CD4-positive, alpha-beta memory T cell (primary cell): ENCODE measurements around the gene TUT1. TPM values are rescaled to one million over a fixed set of nuclear protein-coding genes. Genes with fewer than 3 reads are reported as not detected.
"Not testable (repeated sequence)": the region's sequence is repeated elsewhere in the genome, so short reads cannot be mapped to it uniquely, and the experiment has no call there.

Experiments
- CTCF ChIA-PET: fragments of 350-600 bp; sonication (Branson Sonifier 250); formaldehyde crosslinking; loops from one replicate; lab custom pipeline; 2021; ENCODE audit warnings: inconsistent platforms; ENCODE audit not compliant: partially characterized antibody; lab: Charles Lee
- POLR2A ChIA-PET: fragments of 350-600 bp; sonication (Branson Sonifier 250); formaldehyde crosslinking; loops from one replicate; lab custom pipeline; 2021; ENCODE audit not compliant: partially characterized antibody; lab: Charles Lee
- DNase-seq, 5 donors: peaks; one replicate each; pipeline versions ENCODE4 v3.0.0 to v3.0.0-alpha.2; 2020 to 2022; ENCODE audit warnings: mixed read lengths in 1 of 5
- H3K27ac ChIP-seq: one replicate; pipeline ENCODE4 v1.7.0; 2013; ENCODE audit warnings: low read depth, low read length
- H3K27me3 ChIP-seq: 2 replicates; pipeline ENCODE4 v1.7.0; 2013; ENCODE audit warnings: mild to moderate bottlenecking, low read length, moderate library complexity; ENCODE audit not compliant: insufficient read depth
- H3K36me3 ChIP-seq: 2 replicates; pipeline ENCODE4 v1.7.0; 2013; ENCODE audit warnings: mild to moderate bottlenecking, low read length, moderate library complexity; ENCODE audit not compliant: insufficient read depth
- H3K4me1 ChIP-seq: 2 replicates; pipeline ENCODE4 v1.7.0; 2013; ENCODE audit warnings: mild to moderate bottlenecking, low read length, moderate library complexity; ENCODE audit not compliant: insufficient read depth
- H3K4me3 ChIP-seq, 2 donors: one replicate each; pipeline ENCODE4 v1.7.0; 2013; ENCODE audit warnings: low read length in 2 of 2, mild to moderate bottlenecking in 1 of 2
- H3K9me3 ChIP-seq, 2 donors: one replicate each; pipeline ENCODE4 v1.7.0; 2013; ENCODE audit warnings: low read length in 2 of 2, control low read depth in 1 of 2; ENCODE audit not compliant: control insufficient read depth in 1 of 2
- H3K27ac Mint-ChIP-seq, 7 donors: one replicate each; pipeline ENCODE4 v1.8.0; 2020 to 2021; ENCODE audit warnings: mixed read lengths in 7 of 7, mild to moderate bottlenecking in 6 of 7, inconsistent platforms in 3 of 7, moderate library complexity in 3 of 7
- H3K27me3 Mint-ChIP-seq, 2 donors: one replicate each; pipeline ENCODE4 v1.8.0; 2020 to 2021; ENCODE audit warnings: mixed read lengths in 2 of 2
- H3K36me3 Mint-ChIP-seq, 2 donors: one replicate each; pipeline ENCODE4 v1.8.0; 2020 to 2021; ENCODE audit warnings: mixed read lengths in 2 of 2, inconsistent platforms in 1 of 2, mild to moderate bottlenecking in 1 of 2
- H3K4me1 Mint-ChIP-seq, 4 donors: one replicate each; pipeline ENCODE4 v1.8.0; 2020 to 2021; ENCODE audit warnings: mixed read lengths in 4 of 4, mild to moderate bottlenecking in 1 of 4
- H3K4me3 Mint-ChIP-seq, 8 donors: one replicate each; pipeline ENCODE4 v1.8.0; 2020 to 2021; ENCODE audit warnings: mixed read lengths in 8 of 8, mild to moderate bottlenecking in 7 of 8, moderate library complexity in 6 of 8, inconsistent platforms in 3 of 8
- H3K9me3 Mint-ChIP-seq, 8 donors: one replicate each; pipeline ENCODE4 v1.8.0; 2020 to 2021; ENCODE audit warnings: mixed read lengths in 8 of 8, mild to moderate bottlenecking in 5 of 8, inconsistent platforms in 3 of 8, moderate library complexity in 1 of 8
- intact Hi-C: fragments of 100-400 bp; cut with micrococcal nuclease; formaldehyde crosslinking; loops from one replicate; pipeline ENCODE4 v1.15.1; 2023
- polyA plus RNA-seq, 2 donors: library from polyadenylated mRNA; unstranded; fragments of 300-500 nt; fragmentation: Illumina TruSeq; gene quantifications; one replicate each; pipeline ENCODE4 v1.2.3, GENCODE V29; 2021
- total RNA-seq, 2 experiments: library from RNA; stranded (reverse); gene quantifications; one replicate each; pipeline ENCODE4 v1.2.3, GENCODE V29; 2021

The TUT1 gene
- total and polyA plus RNA-seq, 4 experiments from 2014 or later = 14.6 to 38.1 (median 28.7) TPM

DNA sequence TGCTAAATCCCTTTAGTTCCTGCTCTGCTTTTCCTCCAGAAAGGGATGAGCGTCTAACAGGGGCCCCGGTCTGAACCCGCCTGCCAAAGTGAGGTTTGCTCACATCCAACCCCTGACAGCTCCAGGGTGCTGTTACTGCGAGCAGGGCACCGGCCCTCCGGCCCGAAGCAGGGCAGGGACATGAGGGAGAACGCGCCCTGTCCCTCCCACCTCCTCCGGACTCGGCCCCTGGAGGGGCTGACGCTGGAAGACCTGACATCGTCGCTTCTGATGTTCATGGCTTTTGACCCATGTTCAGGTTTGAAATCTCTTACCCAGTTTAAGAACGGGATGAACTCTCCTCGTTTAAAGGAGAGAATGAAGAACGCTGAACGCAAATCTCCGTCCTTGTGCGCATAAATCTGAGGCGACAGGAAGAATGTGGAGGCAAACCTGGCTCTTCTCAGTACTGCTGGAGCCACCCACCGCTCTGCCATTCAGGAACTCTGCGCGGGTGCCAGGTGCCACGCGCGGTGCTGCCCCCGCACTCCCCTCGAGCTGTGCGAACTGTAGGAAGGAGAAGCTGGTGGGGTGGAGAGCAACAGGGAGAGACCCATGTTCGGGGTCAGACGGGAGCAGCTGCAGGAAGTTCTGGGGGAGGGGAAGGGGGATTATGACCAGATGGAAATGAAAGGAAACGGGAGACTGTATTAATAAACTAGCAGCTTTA, 16.8 kb downstream of the TUT1 start:
- no peaks in the 10 kb centered on the region for H3K9me3 Mint-ChIP-seq
- Histone ChIP-seq H3K4me1 (peaks cover 44% of the 10 kb centered on the region), H3K27me3 (no peaks in the 10 kb centered on the region), H3K4me3 (peak overlapping the region; percentile 89 to 91), H3K27ac (peak overlapping the region; percentile 77), H3K9me3 (no peaks in the 10 kb centered on the region), H3K36me3 (peaks cover 53% of the 10 kb centered on the region)
- peaks cover 32 to 60% (median 45%) of the 10 kb centered on the region in 4 donors for H3K4me1 Mint-ChIP-seq
- no peaks in the 10 kb centered on the region for H3K27me3 Mint-ChIP-seq
- peak overlapping the region; percentile 94 to 98 (median 97) for H3K27ac Mint-ChIP-seq
- H3K36me3 Mint-ChIP-seq = peaks cover 38 to 68% of the 10 kb centered on the region in 2 donors
- intact Hi-C loops = loop anchor here (1.0 to 2.0 kb wide), 3 partner anchors 17 to 306 kb away; partner anchors contain the start of genes EML3, ROM1, SLC3A2 and TUT1
- ChIA-PET POLR2A (interaction anchor here (0.6 to 6.6 kb wide), 45 partner anchors 10 to 1213 kb away, joined by 3 to 120 read pairs (median 5); partner anchors contain the start of genes AHNAK, B3GAT3, C11orf98 and CSKMT), CTCF (interaction anchor here (0.6 to 2.8 kb wide), 10 partner anchors 13 to 180 kb away, joined by 3 to 15 read pairs (median 5); partner anchors contain the start of genes C11orf98 and TUT1)
- DNase-seq = no peak
- peak overlapping the region; percentile 92 to 98 (median 98) for H3K4me3 Mint-ChIP-seq

DNA sequence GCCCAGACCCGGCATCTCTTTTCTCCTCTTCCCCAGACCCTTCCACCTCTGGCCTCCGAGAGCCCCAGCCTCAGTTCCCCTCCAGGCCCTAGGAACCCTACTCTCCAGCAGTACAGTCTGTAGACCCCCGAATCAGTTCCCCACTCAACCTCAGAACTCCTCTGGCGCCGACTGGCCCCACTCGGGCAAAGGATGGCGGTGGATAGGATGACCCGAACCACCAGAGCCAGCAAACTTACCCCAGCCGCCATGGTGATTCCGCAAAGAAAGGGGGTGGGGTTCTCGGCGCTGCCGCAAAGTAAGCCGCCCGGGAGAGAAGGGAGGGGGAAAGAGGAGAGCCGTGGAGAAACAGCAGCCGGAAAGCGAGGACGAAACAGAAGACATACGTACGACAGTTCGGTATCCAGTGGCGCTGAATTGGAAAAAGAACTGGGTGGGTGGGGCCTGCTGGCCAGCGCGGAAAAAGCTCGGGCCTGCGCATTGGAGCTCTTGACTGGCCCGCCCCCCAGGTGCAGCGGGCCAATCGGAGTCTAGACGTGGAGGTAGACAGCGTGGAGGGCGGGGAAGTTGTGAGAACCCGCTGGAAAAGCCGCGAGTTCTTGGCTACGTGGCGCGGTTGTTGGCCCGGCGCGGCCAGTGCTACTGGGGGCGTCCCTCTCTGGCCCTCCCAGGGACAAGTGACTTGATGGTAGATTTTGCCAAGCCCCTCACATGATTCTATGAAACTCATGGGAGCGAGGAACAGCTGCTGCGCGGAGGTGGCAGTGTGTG, 17.5 kb downstream of the TUT1 start, which contains the start of gene EEF1G:
TSS of gene EEF1G (minus strand) at position 300 of the 771 bp plus-strand sequence. CDS start at position 251, 49 bp downstream.
- intact Hi-C loops = loop anchor here (1.0 to 2.0 kb wide), 5 partner anchors 17 to 307 kb away; partner anchors contain the start of genes C11orf98, CSKMT, EML3 and ROM1
- CTCF ChIA-PET = interaction anchor here (0.6 to 2.8 kb wide), 13 partner anchors 9 to 179 kb away, joined by 3 to 15 read pairs (median 5); partner anchors contain the start of gene TUT1
- H3K4me3 Mint-ChIP-seq = peak within 1 kb of the TSS; percentile 92 to 98 (median 98)
- Histone ChIP-seq H3K9me3 (no peaks in the 10 kb centered on the region), H3K36me3 (peaks cover 55% of the 10 kb centered on the region), H3K27ac (peak within 1 kb of the TSS; percentile 77), H3K27me3 (no peaks in the 10 kb centered on the region), H3K4me3 (peak within 1 kb of the TSS; percentile 89 to 100), H3K4me1 (peaks cover 44% of the 10 kb centered on the region)
- peaks cover 34 to 60% (median 47%) of the 10 kb centered on the region in 4 donors for H3K4me1 Mint-ChIP-seq
- peaks cover 38 to 69% of the 10 kb centered on the region in 2 donors for H3K36me3 Mint-ChIP-seq
- no peaks in the 10 kb centered on the region for H3K9me3 Mint-ChIP-seq
- POLR2A ChIA-PET = interaction anchor here (0.6 to 6.6 kb wide), 46 partner anchors 10 to 1212 kb away, joined by 3 to 120 read pairs (median 4); partner anchors contain the start of genes AHNAK, B3GAT3, C11orf98 and CSKMT
- H3K27ac Mint-ChIP-seq = peak within 1 kb of the TSS; percentile 94 to 98 (median 97)
- H3K27me3 Mint-ChIP-seq = no peaks in the 10 kb centered on the region
- DNase-seq = peak; percentile 98 to 100 (median 100)

DNA sequence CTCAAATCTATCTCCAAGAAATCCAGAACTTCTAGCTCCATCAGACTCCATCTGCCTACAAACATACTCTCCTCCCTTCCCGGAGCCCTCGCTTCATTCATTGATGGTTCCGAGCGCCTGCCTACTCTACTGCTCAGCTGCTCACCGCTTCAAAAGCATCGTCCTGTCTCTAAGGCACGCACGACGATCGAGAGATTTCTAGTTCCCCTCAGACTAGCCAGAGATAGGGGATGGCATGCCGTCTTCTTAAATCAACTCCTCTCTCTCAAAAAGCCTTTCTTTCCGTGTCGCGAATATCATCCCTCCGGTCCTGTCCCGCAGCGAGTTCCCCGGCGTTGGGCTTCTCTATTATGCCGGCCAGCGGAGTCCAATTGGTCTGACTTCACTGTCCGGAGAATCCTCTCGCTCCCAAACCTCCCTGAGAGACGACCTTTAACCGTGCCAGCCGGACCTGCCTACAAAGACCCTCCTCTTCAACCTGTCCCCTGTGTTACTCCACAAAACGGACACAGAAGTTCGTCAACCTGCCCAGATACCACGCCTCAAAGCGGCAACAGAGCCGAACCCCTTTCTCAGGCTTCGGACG, 18.2 kb downstream of the TUT1 start:
- peak overlapping the region; percentile 92 to 98 (median 98) for H3K4me3 Mint-ChIP-seq
- no peaks in the 10 kb centered on the region for H3K27me3 ChIP-seq
- H3K36me3 Mint-ChIP-seq = peaks cover 43 to 71% of the 10 kb centered on the region in 2 donors
- peaks cover 34 to 60% (median 48%) of the 10 kb centered on the region in 4 donors for H3K4me1 Mint-ChIP-seq
- intact Hi-C loops = loop anchor here (1.0 kb wide), 2 partner anchors 17 to 92 kb away; partner anchors contain the start of genes C11orf98 and CSKMT
- no peaks in the 10 kb centered on the region for H3K27me3 Mint-ChIP-seq
- peaks cover 48% of the 10 kb centered on the region for H3K36me3 ChIP-seq
- ChIA-PET POLR2A (interaction anchor here (0.9 to 6.6 kb wide), 41 partner anchors 10 to 1211 kb away, joined by 3 to 120 read pairs (median 6); partner anchors contain the start of genes AHNAK, B3GAT3, C11orf98 and CSKMT), CTCF (interaction anchor here (0.6 to 2.8 kb wide), 14 partner anchors 10 to 178 kb away, joined by 3 to 15 read pairs (median 5); partner anchors contain the start of gene TUT1)
- H3K4me1 ChIP-seq = peaks cover 44% of the 10 kb centered on the region
- peak overlapping the region; percentile 73 for H3K27ac ChIP-seq
- H3K27ac Mint-ChIP-seq = peak overlapping the region; percentile 94 to 98 (median 97)
- H3K9me3 ChIP-seq = no peaks in the 10 kb centered on the region
- no peaks in the 10 kb centered on the region for H3K9me3 Mint-ChIP-seq
- H3K4me3 ChIP-seq = peak overlapping the region; percentile 89 to 100
- peak in 4 of 5 donors; percentile 33 to 61 (median 39) for DNase-seq

DNA sequence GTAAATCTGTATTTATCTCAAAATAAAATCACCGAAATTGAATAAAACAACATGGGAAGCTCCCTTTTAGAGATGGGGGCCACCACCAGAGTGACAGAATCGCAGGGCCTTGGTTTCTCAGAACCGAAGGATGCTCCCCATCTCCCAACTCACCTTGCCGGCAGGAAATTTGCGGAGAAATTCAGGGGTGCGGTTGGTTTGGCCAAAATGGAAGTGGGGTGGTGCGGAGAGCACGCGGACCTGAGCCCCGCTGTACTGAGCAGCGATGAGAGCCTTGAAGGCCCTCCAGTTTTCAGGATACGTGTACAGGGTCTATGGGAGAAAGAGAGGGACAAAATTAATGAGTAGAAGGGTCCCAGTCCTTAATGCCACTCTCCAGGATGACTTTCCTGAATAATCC, 18.9 kb downstream of the TUT1 start:
- H3K27me3 ChIP-seq = no peaks in the 10 kb centered on the region

DNA sequence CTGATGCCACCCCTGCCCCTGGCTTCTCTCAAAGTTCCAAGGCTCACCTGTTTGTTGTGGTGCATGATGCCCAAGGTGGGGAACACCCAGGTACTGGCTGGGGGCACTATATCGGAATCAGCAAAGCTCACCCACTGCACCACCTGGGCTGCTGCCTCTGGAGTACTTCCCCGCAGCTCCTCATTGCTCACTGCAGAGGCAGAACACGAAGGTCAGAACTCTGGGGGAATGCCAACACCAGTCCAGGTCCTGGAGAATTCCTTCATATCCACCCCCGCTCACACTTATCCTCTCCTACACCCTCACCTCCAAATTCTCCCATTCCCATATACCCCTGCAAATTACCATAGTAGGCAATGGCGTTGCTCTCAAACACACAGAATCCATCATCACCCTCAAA, 19.8 kb downstream of the TUT1 start:
- H3K9me3 ChIP-seq, H3K27me3 Mint-ChIP-seq, DNase-seq, H3K27ac ChIP-seq, intact Hi-C loops, H3K27me3 ChIP-seq, H3K4me3 ChIP-seq, H3K9me3 Mint-ChIP-seq: not testable (repeated sequence)
- peak overlapping the region in 2 of 8 donors; percentile 41 to 92 for H3K4me3 Mint-ChIP-seq
- H3K4me1 ChIP-seq = peaks cover 51% of the 10 kb centered on the region
- peaks cover 46 to 75% of the 10 kb centered on the region in 2 donors for H3K36me3 Mint-ChIP-seq
- peak overlapping the region; percentile 54 to 95 (median 77) for H3K27ac Mint-ChIP-seq
- peaks cover 48% of the 10 kb centered on the region for H3K36me3 ChIP-seq
- ChIA-PET CTCF (interaction anchor here (1.0 to 3.4 kb wide), 4 partner anchors 11 to 147 kb away, joined by 3 to 24 read pairs (median 6); partner anchors contain the start of gene MTA2), POLR2A (interaction anchor here (0.6 to 6.6 kb wide), 5 partner anchors 17 to 100 kb away, joined by 4 to 120 read pairs (median 7); partner anchors contain the start of genes AHNAK, C11orf98, CSKMT and UQCC3)
- peaks cover 40 to 70% (median 57%) of the 10 kb centered on the region in 4 donors for H3K4me1 Mint-ChIP-seq

More for the DNA sequence above, 18.9 kb downstream of the TUT1 start:
- no peaks in the 10 kb centered on the region for H3K27me3 Mint-ChIP-seq
- H3K36me3 Mint-ChIP-seq = peaks cover 44 to 71% of the 10 kb centered on the region in 2 donors
- peak overlapping the region; percentile 94 to 98 (median 97) for H3K27ac Mint-ChIP-seq
- CTCF ChIA-PET = interaction anchor here (0.6 to 1.9 kb wide), 6 partner anchors 12 to 148 kb away, joined by 3 to 9 read pairs (median 4); no protein-coding TSS in a partner anchor
- peak overlapping the region; percentile 92 to 98 (median 98) for H3K4me3 Mint-ChIP-seq
- H3K4me3 ChIP-seq = peak overlapping the region; percentile 89 to 100
- H3K4me1 ChIP-seq = peaks cover 47% of the 10 kb centered on the region
- no peak for DNase-seq
- no peaks in the 10 kb centered on the region for H3K9me3 Mint-ChIP-seq
- POLR2A ChIA-PET = interaction anchor here (0.7 to 6.6 kb wide), 12 partner anchors 9 to 285 kb away, joined by 3 to 120 read pairs (median 5); partner anchors contain the start of genes AHNAK, B3GAT3, C11orf98 and CSKMT
- intact Hi-C loops = no loop called here
- no peaks in the 10 kb centered on the region for H3K9me3 ChIP-seq
- H3K27ac ChIP-seq = peak overlapping the region; percentile 73
- peaks cover 48% of the 10 kb centered on the region for H3K36me3 ChIP-seq
- H3K4me1 Mint-ChIP-seq = peaks cover 36 to 61% (median 49%) of the 10 kb centered on the region in 4 donors

DNA sequence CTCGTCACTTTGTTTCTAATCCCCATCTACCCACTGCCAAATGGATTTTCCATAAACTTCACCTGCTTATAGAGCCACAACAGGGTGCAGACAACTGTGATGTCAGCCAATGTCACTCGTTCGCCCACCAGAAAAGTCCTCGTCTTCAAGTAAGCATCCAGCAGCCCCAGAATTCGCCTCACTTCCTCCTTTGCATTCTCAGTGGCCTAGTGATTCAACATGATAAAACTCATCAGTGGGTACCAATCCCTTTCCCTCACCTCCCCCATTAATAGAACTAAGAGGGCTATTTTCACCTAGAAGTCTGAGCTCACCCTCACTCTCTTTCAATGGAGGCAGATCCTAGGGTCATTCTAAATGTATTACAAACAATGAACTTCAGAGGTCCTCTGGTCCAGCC, 20.4 kb downstream of the TUT1 start:
- ChIA-PET CTCF (interaction anchor here (1.0 to 3.4 kb wide), 6 partner anchors 10 to 146 kb away, joined by 3 to 24 read pairs (median 8); partner anchors contain the start of gene MTA2), POLR2A (interaction anchor here (0.6 to 6.6 kb wide), 6 partner anchors 10 to 100 kb away, joined by 3 to 120 read pairs (median 6); partner anchors contain the start of genes AHNAK, C11orf98, CSKMT and UQCC3)
- peaks cover 48% of the 10 kb centered on the region for H3K36me3 ChIP-seq
- H3K9me3 Mint-ChIP-seq, H3K9me3 ChIP-seq, DNase-seq, intact Hi-C loops, H3K27me3 ChIP-seq, H3K4me3 ChIP-seq, H3K27me3 Mint-ChIP-seq, H3K27ac ChIP-seq: not testable (repeated sequence)
- Mint-ChIP-seq H3K4me1 (peaks cover 42 to 74% (median 61%) of the 10 kb centered on the region in 4 donors), H3K27ac (peak overlapping the region; percentile 5 to 95 (median 61)), H3K4me3 (peak overlapping the region in 6 of 8 donors; percentile 1 to 59 (median 23)), H3K36me3 (peaks cover 48 to 78% of the 10 kb centered on the region in 2 donors)
- peaks cover 57% of the 10 kb centered on the region for H3K4me1 ChIP-seq
